Measurements from ENCODE around the gene FAM13A.
A peak's percentile ranks its signal among the peaks of the same experiment; 100 is the strongest.

FAM13A gene

GRCh38 chr4:89056953-89057398 is at the start of gene FAM13A:
Gene FAM13A (minus strand): TSS chr4:89057185. CDS start chr4:89056964, 221 bp downstream.
- DNase-seq (ENCODE audit: extremely low spot score): peak; percentile 79
- TF ChIP-seq HDGF (IDR thresholded peaks at IDR 0.05; ENCODE audit: borderline replicate concordance): no peak
- peak; percentile 40; the same call in 1 of the 2 replicates for TF ChIP-seq ZNF384 (IDR thresholded peaks at IDR 0.05)
- no peak for TF ChIP-seq LEF1 (IDR thresholded peaks at IDR 0.05; ENCODE audit: borderline replicate concordance)
- no peak for TF ChIP-seq BHLHE40 (IDR thresholded peaks at IDR 0.05; ENCODE audit: borderline replicate concordance)
- peak; percentile 86 for TF ChIP-seq L3MBTL2 (conservative IDR thresholded peaks at IDR 0.05)
- peak; percentile 70 for TF ChIP-seq PKNOX1 (IDR thresholded peaks at IDR 0.05)
- TF ChIP-seq NFRKB (IDR thresholded peaks at IDR 0.05): no peak; the same call in 1 of the 2 replicates
- ChIA-PET CTCF (interaction anchor here (0.7 kb wide), 1 partner anchor 8 kb away, joined by 3 read pairs; no protein-coding TSS in a partner anchor), POLR2A (interaction anchor here (0.7 to 1.5 kb wide), 4 partner anchors 14 to 55 kb away, joined by 3 to 8 read pairs (median 3); partner anchors contain the start of gene TIGD2)

GRCh38 chr4:89105726-89106125 is 48.7 kb upstream of the FAM13A start:
- no peak for TF ChIP-seq ZNF384 (IDR thresholded peaks at IDR 0.05)
- ChIA-PET CTCF (no interaction called here), POLR2A (no interaction called here)
- no peak for DNase-seq (ENCODE audit: extremely low spot score)

GRCh38 chr4:89101256-89102161 is 44.5 kb upstream of the FAM13A start:
- POLR2A ChIA-PET: no interaction called here
- DNase-seq (ENCODE audit: extremely low spot score): no peak
- no peak for TF ChIP-seq NFRKB (IDR thresholded peaks at IDR 0.05)
- TF ChIP-seq FOXK2 (IDR thresholded peaks at IDR 0.05): no peak
- TF ChIP-seq ARNT (IDR thresholded peaks at IDR 0.05): no peak
- no peak for TF ChIP-seq ELF4 (IDR thresholded peaks at IDR 0.05)
- no peak for TF ChIP-seq FOXA1 (IDR thresholded peaks at IDR 0.05)
- no peak for TF ChIP-seq TARDBP (IDR thresholded peaks at IDR 0.05)
- TF ChIP-seq SUZ12 (IDR thresholded peaks at IDR 0.05): no peak
- no peak for TF ChIP-seq LEF1 (IDR thresholded peaks at IDR 0.05; ENCODE audit: borderline replicate concordance)
- no peak for TF ChIP-seq L3MBTL2 (conservative IDR thresholded peaks at IDR 0.05)
- no peak for TF ChIP-seq PKNOX1 (IDR thresholded peaks at IDR 0.05)
- TF ChIP-seq SP1 (IDR thresholded peaks at IDR 0.05): no peak
- no peak for TF ChIP-seq FOXM1 (IDR thresholded peaks at IDR 0.05; ENCODE audit: borderline replicate concordance)
- CTCF ChIA-PET: no interaction called here

- POLR2A ChIA-PET: no interaction called here
- CTCF ChIA-PET: no interaction called here
- TF ChIP-seq ARNT (IDR thresholded peaks at IDR 0.05): no peak
- DNase-seq (ENCODE audit: extremely low spot score): no peak
Observed at GRCh38 chr4:89100853-89101252, 43.9 kb upstream of the FAM13A start.

- POLR2A ChIA-PET: no interaction called here
- CTCF ChIA-PET: no interaction called here
- TF ChIP-seq HDGF (IDR thresholded peaks at IDR 0.05; ENCODE audit: borderline replicate concordance) (no peak), PKNOX1 (IDR thresholded peaks at IDR 0.05) (no peak), FOXM1 (IDR thresholded peaks at IDR 0.05; ENCODE audit: borderline replicate concordance) (no peak), ELF4 (IDR thresholded peaks at IDR 0.05) (no peak), ZNF384 (IDR thresholded peaks at IDR 0.05) (no peak), L3MBTL2 (conservative IDR thresholded peaks at IDR 0.05) (no peak), CTBP1 (IDR thresholded peaks at IDR 0.05; ENCODE audit: borderline replicate concordance) (no peak), NFRKB (IDR thresholded peaks at IDR 0.05) (no peak), SUZ12 (IDR thresholded peaks at IDR 0.05) (no peak), ARNT (IDR thresholded peaks at IDR 0.05) (no peak)
- DNase-seq (ENCODE audit: extremely low spot score): no peak
Observed at GRCh38 chr4:89099471-89099870, 42.5 kb upstream of the FAM13A start.

- TF ChIP-seq LEF1 (IDR thresholded peaks at IDR 0.05; ENCODE audit: borderline replicate concordance) (no peak), FOXM1 (IDR thresholded peaks at IDR 0.05; ENCODE audit: borderline replicate concordance) (no peak), TARDBP (IDR thresholded peaks at IDR 0.05) (no peak), FOXK2 (IDR thresholded peaks at IDR 0.05) (no peak), ARNT (IDR thresholded peaks at IDR 0.05) (no peak), L3MBTL2 (conservative IDR thresholded peaks at IDR 0.05) (no peak), SUZ12 (IDR thresholded peaks at IDR 0.05) (no peak), NFRKB (IDR thresholded peaks at IDR 0.05) (no peak), PKNOX1 (IDR thresholded peaks at IDR 0.05) (no peak)
- no peak for DNase-seq (ENCODE audit: extremely low spot score)
- CTCF ChIA-PET: no interaction called here
- POLR2A ChIA-PET: no interaction called here
Observed at GRCh38 chr4:89099034-89099433, 42.0 kb upstream of the FAM13A start.

Measured in HEK293T (cell line).